MM.1S (cell line): Measurements from ENCODE around the gene AKAP13.
"Not testable (repeated sequence)": the region's sequence is repeated elsewhere in the genome, so short reads cannot be mapped to it uniquely, and the experiment has no call there.

Experiments
- DNase-seq: peaks from one replicate; pipeline ENCODE4 v3.0.0-alpha.2; 2015
- H2AFZ ChIP-seq: fragments of 300-600 bp; sonication (generic); 2 replicates; pipeline ENCODE4 v1.6.0; 2016; ENCODE audit warnings: antibody characterized with exemption, low read length
- H3F3A ChIP-seq: fragments of 300-600 bp; sonication (generic); 2 replicates; pipeline ENCODE4 v1.6.1; 2016; ENCODE audit warnings: mild to moderate bottlenecking, antibody characterized with exemption, low read length, moderate library complexity, mixed read lengths; ENCODE audit not compliant: insufficient read depth
- H3K27ac ChIP-seq: fragments of 300-600 bp; sonication (generic); 2 replicates; pipeline ENCODE4 v1.5.1; 2016; ENCODE audit warnings: mild to moderate bottlenecking, low read length
- H3K27me3 ChIP-seq: fragments of 300-600 bp; sonication (generic); replicated peaks from 2 replicates; pipeline ENCODE4 v1.6.0; 2016; ENCODE audit warnings: low read length; ENCODE audit not compliant: insufficient read depth
- H3K36me3 ChIP-seq: fragments of 300-600 bp; sonication (generic); replicated peaks from 2 replicates; pipeline ENCODE4 v1.6.1; 2016; ENCODE audit warnings: mild to moderate bottlenecking, low read length, mixed read lengths; ENCODE audit not compliant: insufficient read depth
- H3K4me1 ChIP-seq: fragments of 300-600 bp; sonication (generic); 2 replicates; pipeline ENCODE4 v1.6.1; 2016; ENCODE audit warnings: low read length, mixed read lengths
- H3K4me2 ChIP-seq: fragments of 300-600 bp; sonication (generic); 2 replicates; pipeline ENCODE4 v1.6.0; 2016; ENCODE audit warnings: low read depth, low read length
- H3K4me3 ChIP-seq: fragments of 300-600 bp; sonication (generic); 2 replicates; pipeline ENCODE4 v1.5.1; 2016; ENCODE audit warnings: low read length, mixed read lengths
- H3K79me2 ChIP-seq: fragments of 300-600 bp; sonication (generic); 2 replicates; pipeline ENCODE4 v1.6.1; 2016; ENCODE audit warnings: mixed run types, low read length, mixed read lengths
- H3K9ac ChIP-seq: fragments of 300-600 bp; sonication (generic); 2 replicates; pipeline ENCODE4 v1.6.1; 2016; ENCODE audit warnings: low read length, mixed read lengths
- H3K9me2 ChIP-seq: fragments of 300-600 bp; sonication (generic); replicated peaks from 2 replicates; pipeline ENCODE4 v1.6.1; 2016; ENCODE audit warnings: mild to moderate bottlenecking, low read length, mixed read lengths; ENCODE audit not compliant: insufficient read depth
- H3K9me3 ChIP-seq: fragments of 300-600 bp; sonication (generic); replicated peaks from 2 replicates; pipeline ENCODE4 v1.6.1; 2016; ENCODE audit warnings: mild to moderate bottlenecking, low read length, mixed read lengths; ENCODE audit not compliant: insufficient read depth
- H4K20me1 ChIP-seq: fragments of 300-600 bp; sonication (generic); 2 replicates; pipeline ENCODE4 v1.6.1; 2016; ENCODE audit warnings: mild to moderate bottlenecking, low read length, moderate library complexity, mixed read lengths; ENCODE audit not compliant: insufficient read depth
- CTCF ChIP-seq: fragments of 300-600 bp; sonication (generic); IDR thresholded peaks from 2 replicates; pipeline ENCODE4 v1.5.1; 2016; ENCODE audit warnings: antibody characterized with exemption, low read length, mixed read lengths
- EZH2 ChIP-seq: fragments of 300-600 bp; sonication (generic); optimal IDR thresholded peaks from 2 replicates; pipeline ENCODE3; 2017; ENCODE audit warnings: low read depth, mild to moderate bottlenecking, antibody characterized with exemption, low read length, mixed read lengths
- EZH2phosphoT487 ChIP-seq: fragments of 300-600 bp; sonication (generic); IDR thresholded peaks from 2 replicates; pipeline ENCODE4 v1.6.1; 2018; ENCODE audit warnings: antibody characterized with exemption, low read length

The AKAP13 gene

DNA sequence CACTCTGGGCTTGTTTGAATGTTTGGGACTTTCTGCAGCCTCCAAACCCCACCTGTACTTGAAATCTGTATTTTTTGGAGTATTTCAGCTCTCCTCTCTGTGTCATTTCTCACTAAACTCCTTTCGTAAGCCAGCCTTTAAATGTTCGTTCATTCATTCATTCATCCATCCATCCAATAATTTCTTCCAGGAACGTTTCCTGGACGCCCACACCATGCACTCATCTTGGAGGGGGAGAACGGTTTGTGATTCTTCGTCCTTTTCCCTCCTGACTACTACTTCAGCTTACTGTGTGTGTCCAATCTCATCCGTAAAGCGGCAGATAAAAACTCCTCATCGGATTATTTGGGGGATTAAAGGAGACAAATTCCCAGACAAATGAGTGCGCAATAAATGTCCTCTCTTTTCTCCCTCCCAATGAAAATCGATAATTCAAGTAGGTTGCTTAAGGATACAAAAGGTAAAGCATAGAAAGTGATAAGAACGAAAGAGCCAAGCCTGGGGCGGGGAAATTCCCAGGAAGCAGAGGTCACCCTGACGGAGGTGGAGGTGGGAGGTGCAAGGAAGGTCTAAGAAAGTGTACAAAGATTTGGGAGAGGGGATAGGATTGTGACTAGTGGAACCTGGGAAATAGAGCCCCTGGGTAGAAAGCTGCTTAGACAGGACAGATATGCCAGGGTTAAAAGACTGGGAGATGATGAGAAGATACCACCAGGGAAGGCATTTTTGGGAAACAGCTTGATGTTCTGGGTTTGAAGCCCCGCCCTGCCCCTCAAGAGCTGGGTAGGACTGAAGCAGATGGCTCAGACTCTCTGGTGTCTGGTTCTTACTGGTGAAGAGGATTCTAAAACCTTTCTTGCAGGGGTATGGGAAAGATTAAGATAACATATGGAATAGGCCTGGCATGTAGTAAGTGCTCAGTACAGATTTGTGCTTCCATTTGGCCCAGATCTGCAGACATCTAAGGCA, 415.2 kb downstream of the AKAP13 start:
- Histone ChIP-seq H3K79me2 (peaks cover 13% of the 10 kb centered on the region; the same call in 1 of the 2 replicates), H3K4me1 (0 out of 2 replicates have a peak, but pooled peaks cover 4% of the 10 kb centered on the region), H2AFZ (peak overlapping the region; percentile 61), H3K27ac (no peak overlapping the region), H3K9me3 (no peaks in the 10 kb centered on the region), H3K36me3 (no peaks in the 10 kb centered on the region), H3K9ac (peak overlapping the region; percentile 28; the same call in 1 of the 2 replicates), H3K27me3 (0 out of 2 replicates have a peak, but pooled peaks cover 6% of the 10 kb centered on the region), H3K9me2 (no peaks in the 10 kb centered on the region), H3F3A (no peaks in the 10 kb centered on the region), H3K4me3 (peak overlapping the region; percentile 67), H4K20me1 (no peaks in the 10 kb centered on the region), H3K4me2 (peak overlapping the region; percentile 69)
- TF ChIP-seq CTCF (no peak), EZH2 (no peak), EZH2phosphoT487 (no peak)
- DNase-seq, result no peak

DNA sequence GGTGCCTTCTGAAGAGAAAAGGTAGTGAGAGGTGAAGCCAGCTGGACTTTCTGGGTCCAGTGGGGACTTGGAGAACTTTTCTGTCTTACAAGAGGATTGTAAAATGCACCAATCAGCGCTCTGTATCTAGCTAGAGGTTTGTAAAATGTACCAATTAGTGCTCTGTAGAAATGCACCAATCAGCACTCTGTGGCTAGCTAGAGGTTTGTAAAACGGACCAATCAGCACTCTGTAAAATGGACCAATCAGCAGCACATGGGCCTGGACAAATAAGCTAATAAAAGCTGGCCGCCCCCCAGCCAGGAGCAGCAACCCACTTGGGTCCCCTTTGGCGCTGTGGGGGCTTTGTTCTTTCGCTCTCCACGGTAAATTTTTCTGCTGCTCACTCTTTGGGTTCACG, 416.0 kb downstream of the AKAP13 start:
- H3K27me3 ChIP-seq, H3K27ac ChIP-seq, H2AFZ ChIP-seq, H3K36me3 ChIP-seq, H3K9me2 ChIP-seq, H4K20me1 ChIP-seq, H3K9me3 ChIP-seq, H3F3A ChIP-seq, H3K4me2 ChIP-seq, H3K4me1 ChIP-seq, H3K9ac ChIP-seq, DNase-seq, H3K4me3 ChIP-seq: not testable (repeated sequence)
- peaks cover 13% of the 10 kb centered on the region; the same call in 1 of the 2 replicates for H3K79me2 ChIP-seq
